Hepatocyte (in vitro differentiated cells): ENCODE measurements around the gene ACSS3. TPM values are rescaled to one million over a fixed set of nuclear protein-coding genes. Genes with fewer than 3 reads are reported as not detected.
A peak's percentile ranks its signal among the peaks of the same experiment; 100 is the strongest.

Source experiments
- DNase-seq: peaks from one replicate; pipeline ENCODE4 v3.0.0-alpha.2; 2016; ENCODE audit warnings: low spot score
- H2AFZ ChIP-seq: fragments of 200-600 bp; sonication (generic); 2 replicates; pipeline ENCODE4 v1.6.0; 2016; ENCODE audit warnings: antibody characterized with exemption, mild to moderate bottlenecking
- H3K27ac ChIP-seq: fragments of 200-600 bp; sonication (generic); 2 replicates; pipeline ENCODE4 v1.5.1; 2016; ENCODE audit warnings: mild to moderate bottlenecking
- H3K27me3 ChIP-seq: fragments of 200-600 bp; sonication (generic); 2 replicates; pipeline ENCODE4 v1.6.1; 2016
- H3K36me3 ChIP-seq: fragments of 200-600 bp; sonication (generic); replicated peaks from 2 replicates; pipeline ENCODE4 v1.5.1; 2016; ENCODE audit warnings: low read depth; ENCODE audit not compliant: insufficient read depth
- H3K4me1 ChIP-seq: fragments of 200-600 bp; sonication (generic); 2 replicates; pipeline ENCODE4 v1.5.1; 2016; ENCODE audit warnings: mild to moderate bottlenecking, moderate library complexity; ENCODE audit not compliant: insufficient read depth
- H3K4me2 ChIP-seq: fragments of 200-600 bp; sonication (generic); 2 replicates; pipeline ENCODE4 v1.6.0; 2016
- H3K4me3 ChIP-seq: fragments of 200-600 bp; sonication (generic); 2 replicates; pipeline ENCODE4 v1.5.1; 2016; ENCODE audit warnings: mild to moderate bottlenecking
- H3K79me2 ChIP-seq: fragments of 200-600 bp; sonication (generic); 2 replicates; pipeline ENCODE4 v1.6.0; 2017; ENCODE audit warnings: mild to moderate bottlenecking
- H3K9me2 ChIP-seq: fragments of 200-600 bp; sonication (generic); replicated peaks from 2 replicates; pipeline ENCODE4 v1.6.0; 2017; ENCODE audit warnings: mild to moderate bottlenecking; ENCODE audit not compliant: insufficient read depth
- H3K9me3 ChIP-seq: fragments of 200-600 bp; sonication (generic); 2 replicates; pipeline ENCODE4 v1.5.1; 2016; ENCODE audit warnings: low read depth, mild to moderate bottlenecking
- H4K20me1 ChIP-seq: fragments of 200-600 bp; sonication (generic); 2 replicates; pipeline ENCODE4 v1.6.0; 2016; ENCODE audit warnings: mild to moderate bottlenecking; ENCODE audit not compliant: insufficient read depth, poor library complexity, severe bottlenecking
- EZH2 ChIP-seq: fragments of 200-600 bp; sonication (generic); IDR thresholded peaks from 2 replicates; pipeline ENCODE4 v1.6.1; 2016; ENCODE audit warnings: antibody characterized with exemption, mild to moderate bottlenecking, borderline replicate concordance
- EZH2phosphoT487 ChIP-seq: fragments of 200-600 bp; sonication (generic); IDR thresholded peaks from one replicate; pipeline ENCODE4 v1.6.1; 2018; ENCODE audit warnings: antibody characterized with exemption, mild to moderate bottlenecking, low read depth, moderate library complexity; ENCODE audit not compliant: unreplicated experiment, severe bottlenecking
- WGBS: methylation state at CpG from one replicate; pipeline ENCODE4 v1.1.6; 2016; ENCODE audit warnings: low lambda C conversion rate; ENCODE audit errors: missing lambda C conversion rate; 5-methylcytosine and 5-hydroxymethylcytosine counted together
- polyA plus RNA-seq: library from polyadenylated mRNA; unstranded; fragments of >200 nt; fragmentation: Nextera tagmentation; extraction: Ambion mirVana; gene quantifications from 2 replicates; pipeline ENCODE4 v1.2.1, GENCODE V29; 2016
- total RNA-seq: library from RNA; depleted of rRNA; stranded (reverse); fragments of >200 nt; gene quantifications from 2 replicates; pipeline ENCODE4 v1.2.3, GENCODE V29; 2014
- TF ChIP-seq, protein P1 (sequence below): fragments of 200-600 bp; sonication (generic); IDR thresholded peaks from 2 replicates; pipeline ENCODE4 v1.5.1; 2016; ENCODE audit warnings: antibody characterized with exemption, mild to moderate bottlenecking; ENCODE audit not compliant: poor library complexity

ACSS3 gene
- total and polyA plus RNA-seq, 2 experiments from 2014 or later: 8.5 to 31.4 TPM

DNA sequence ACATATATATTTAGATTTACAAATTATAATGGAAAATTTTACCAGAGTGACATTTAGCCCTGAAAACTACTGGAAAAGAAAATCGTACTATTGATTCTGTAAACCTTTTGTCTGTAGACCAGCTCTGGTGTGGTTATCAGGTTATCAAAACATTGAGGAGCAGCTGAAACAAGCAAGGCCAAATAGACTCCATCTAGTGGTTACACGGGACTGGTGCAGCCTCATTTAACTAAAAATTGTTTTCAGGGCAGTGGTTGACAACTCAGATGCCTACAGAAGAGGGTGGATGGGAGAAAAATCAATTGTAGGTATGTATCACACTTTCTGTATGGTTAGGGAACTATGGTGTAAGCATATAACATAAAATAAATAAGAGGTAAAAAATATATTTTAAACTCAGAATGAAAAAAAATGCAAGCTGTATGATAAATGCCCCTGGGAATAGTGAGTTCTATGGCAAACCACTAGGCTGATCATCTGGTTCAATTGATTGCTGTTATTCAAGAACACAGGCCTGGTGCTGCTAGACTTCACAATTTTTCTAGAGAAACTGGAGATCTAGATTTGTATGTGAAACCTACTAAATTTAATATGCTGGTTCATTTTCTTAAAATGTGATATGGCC, 51.2 kb downstream of the ACSS3 start:
- WGBS: 13% methylated on average over 2 of the region's 2 CpGs
- H3K9me2 ChIP-seq: no peaks in the 10 kb centered on the region
- no peaks in the 10 kb centered on the region for H3K9me3 ChIP-seq
- DNase-seq: peak; percentile 66
- no peak overlapping the region for H3K27ac ChIP-seq
- no peak overlapping the region for H3K4me3 ChIP-seq
- H3K27me3 ChIP-seq: no peaks in the 10 kb centered on the region
- no peaks in the 10 kb centered on the region for H3K79me2 ChIP-seq
- TF ChIP-seq, protein P1, sequence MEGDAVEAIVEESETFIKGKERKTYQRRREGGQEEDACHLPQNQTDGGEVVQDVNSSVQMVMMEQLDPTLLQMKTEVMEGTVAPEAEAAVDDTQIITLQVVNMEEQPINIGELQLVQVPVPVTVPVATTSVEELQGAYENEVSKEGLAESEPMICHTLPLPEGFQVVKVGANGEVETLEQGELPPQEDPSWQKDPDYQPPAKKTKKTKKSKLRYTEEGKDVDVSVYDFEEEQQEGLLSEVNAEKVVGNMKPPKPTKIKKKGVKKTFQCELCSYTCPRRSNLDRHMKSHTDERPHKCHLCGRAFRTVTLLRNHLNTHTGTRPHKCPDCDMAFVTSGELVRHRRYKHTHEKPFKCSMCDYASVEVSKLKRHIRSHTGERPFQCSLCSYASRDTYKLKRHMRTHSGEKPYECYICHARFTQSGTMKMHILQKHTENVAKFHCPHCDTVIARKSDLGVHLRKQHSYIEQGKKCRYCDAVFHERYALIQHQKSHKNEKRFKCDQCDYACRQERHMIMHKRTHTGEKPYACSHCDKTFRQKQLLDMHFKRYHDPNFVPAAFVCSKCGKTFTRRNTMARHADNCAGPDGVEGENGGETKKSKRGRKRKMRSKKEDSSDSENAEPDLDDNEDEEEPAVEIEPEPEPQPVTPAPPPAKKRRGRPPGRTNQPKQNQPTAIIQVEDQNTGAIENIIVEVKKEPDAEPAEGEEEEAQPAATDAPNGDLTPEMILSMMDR: peak; percentile 76
- TF ChIP-seq EZH2phosphoT487: no peak
- no peak overlapping the region for H2AFZ ChIP-seq
- no peak overlapping the region for H3K4me2 ChIP-seq
- H3K36me3 ChIP-seq: no peaks in the 10 kb centered on the region
- H3K4me1 ChIP-seq: no peaks in the 10 kb centered on the region
- H4K20me1 ChIP-seq: no peaks in the 10 kb centered on the region

DNA sequence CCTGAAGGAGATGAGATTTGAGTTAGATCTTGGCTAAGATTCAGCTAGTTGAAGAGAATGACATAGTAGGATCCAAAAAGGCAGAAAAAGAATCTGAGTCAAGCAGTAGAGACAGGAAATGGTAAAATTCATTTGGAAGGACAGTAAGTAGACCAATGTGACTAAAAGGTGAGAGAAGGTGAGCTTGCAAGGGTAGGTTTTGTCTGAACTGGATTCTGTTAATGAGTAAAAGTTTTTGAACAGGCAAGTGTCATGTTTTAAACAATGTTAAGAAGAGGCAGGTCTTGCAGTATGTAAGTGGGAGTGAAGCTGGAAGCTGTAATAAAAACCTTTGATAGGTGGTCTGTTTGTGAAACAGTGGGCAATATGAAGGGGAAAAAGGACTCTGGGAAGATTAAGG, 58.6 kb downstream of the ACSS3 start:
- no peak overlapping the region for H2AFZ ChIP-seq
- H3K27ac ChIP-seq: peak overlapping the region; percentile 25
- no peaks in the 10 kb centered on the region for H3K36me3 ChIP-seq
- no peaks in the 10 kb centered on the region for H3K9me3 ChIP-seq
- H4K20me1 ChIP-seq: no peaks in the 10 kb centered on the region
- DNase-seq: no peak
- no peaks in the 10 kb centered on the region for H3K79me2 ChIP-seq
- TF ChIP-seq EZH2phosphoT487 (no peak), EZH2 (no peak)
- TF ChIP-seq, protein P1: no peak
- no peaks in the 10 kb centered on the region for H3K27me3 ChIP-seq
- no peak overlapping the region for H3K4me3 ChIP-seq
- no peaks in the 10 kb centered on the region for H3K9me2 ChIP-seq
- H3K4me1 ChIP-seq: peaks cover 6% of the 10 kb centered on the region
- H3K4me2 ChIP-seq: no peak overlapping the region

DNA sequence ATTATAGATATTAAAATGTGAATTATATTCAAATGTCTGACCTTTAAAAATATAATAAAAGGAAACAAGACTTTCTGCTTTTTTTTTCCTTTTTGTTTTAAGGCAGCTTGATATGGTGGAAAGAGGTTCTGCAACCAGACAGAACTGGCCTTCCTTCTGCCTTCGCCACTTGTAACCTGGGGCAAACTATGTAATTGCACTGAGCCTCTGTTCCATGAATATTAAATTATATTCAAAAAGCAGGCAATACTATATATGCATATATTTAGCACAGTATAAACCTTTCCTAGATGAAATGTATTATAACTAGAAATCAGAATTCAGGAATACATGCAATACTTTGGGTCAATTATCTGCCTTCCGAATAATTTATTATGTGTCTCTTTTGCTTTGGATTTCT, 59.9 kb downstream of the ACSS3 start:
- no peaks in the 10 kb centered on the region for H3K9me2 ChIP-seq
- H2AFZ ChIP-seq: no peak overlapping the region
- no peaks in the 10 kb centered on the region for H3K36me3 ChIP-seq
- 92% methylated on average over 2 of the region's 2 CpGs for WGBS
- H3K79me2 ChIP-seq: no peaks in the 10 kb centered on the region
- H4K20me1 ChIP-seq: no peaks in the 10 kb centered on the region
- no peaks in the 10 kb centered on the region for H3K9me3 ChIP-seq
- no peak overlapping the region for H3K4me2 ChIP-seq
- H3K4me1 ChIP-seq: peaks cover 6% of the 10 kb centered on the region
- H3K27ac ChIP-seq: no peak overlapping the region
- DNase-seq: no peak
- TF ChIP-seq EZH2phosphoT487 (no peak), EZH2 (no peak)
- TF ChIP-seq, protein P1: no peak
- H3K4me3 ChIP-seq: no peak overlapping the region
- H3K27me3 ChIP-seq: no peaks in the 10 kb centered on the region

DNA sequence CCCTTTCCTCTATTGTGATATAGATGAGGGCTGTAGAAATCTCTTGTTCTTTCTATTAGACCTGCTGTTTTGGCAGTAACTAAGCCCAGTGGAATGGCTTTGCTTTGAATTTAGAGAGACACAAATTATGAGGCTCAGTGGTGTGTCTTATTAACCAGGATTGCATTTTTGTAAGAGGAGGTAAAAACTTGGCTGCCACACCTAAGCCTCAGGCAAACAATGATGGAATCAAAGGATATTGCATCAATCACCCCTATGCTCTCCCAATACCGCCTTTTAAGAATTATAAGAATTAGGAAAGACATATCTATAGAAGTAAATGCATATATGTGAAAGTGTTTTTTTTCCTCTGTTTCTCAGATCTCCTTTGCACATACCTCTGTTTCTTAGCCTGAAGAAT, 63.3 kb downstream of the ACSS3 start:
- TF ChIP-seq EZH2 (no peak), EZH2phosphoT487 (no peak)
- TF ChIP-seq, protein P1: no peak
- Histone ChIP-seq H3K79me2 (no peaks in the 10 kb centered on the region), H3K27me3 (no peaks in the 10 kb centered on the region), H3K4me3 (no peak overlapping the region), H3K36me3 (no peaks in the 10 kb centered on the region), H2AFZ (no peak overlapping the region), H3K9me3 (no peaks in the 10 kb centered on the region), H3K4me1 (peaks cover 6% of the 10 kb centered on the region), H3K4me2 (no peak overlapping the region), H4K20me1 (no peaks in the 10 kb centered on the region), H3K9me2 (no peaks in the 10 kb centered on the region), H3K27ac (no peak overlapping the region)
- DNase-seq: no peak
- 79% methylated on average over 1 of the region's 1 CpG for WGBS
